RWPE2 (cell line): ENCODE measurements around the gene PDE4D.
A peak's percentile ranks its signal among the peaks of the same experiment; 100 is the strongest.

Source experiments
- ATAC-seq: fragments of 200-7000 bp; cut with Tn5 transposase; 3 replicates; pipeline ENCODE4 v1.9.1; 2021; ENCODE audit warnings: low read depth
- DNase-seq: peaks from one replicate; pipeline ENCODE4 v3.0.0-alpha.2; 2020; ENCODE audit warnings: low spot score
- H3K27ac ChIP-seq: fragments of 450-650 bp; 2 replicates; pipeline ENCODE4 v1.5.1; 2017; ENCODE audit warnings: mild to moderate bottlenecking; ENCODE audit not compliant: poor library complexity, severe bottlenecking
- H3K27me3 ChIP-seq: fragments of 250-450 bp; sonication (Bioruptor Pico); 2 replicates; pipeline ENCODE4 v1.5.1; 2021; ENCODE audit warnings: mild to moderate bottlenecking, moderate library complexity; ENCODE audit not compliant: insufficient read depth, poor library complexity, severe bottlenecking
- H3K36me3 ChIP-seq: fragments of 250-450 bp; sonication (Bioruptor Pico); 2 replicates; pipeline ENCODE4 v1.5.1; 2020; ENCODE audit warnings: low read depth, mild to moderate bottlenecking, moderate library complexity
- H3K4me1 ChIP-seq: fragments of 250-450 bp; sonication (Bioruptor Pico); 2 replicates; pipeline ENCODE4 v1.5.1; 2021; ENCODE audit warnings: mild to moderate bottlenecking, moderate library complexity; ENCODE audit not compliant: insufficient read depth, poor library complexity, severe bottlenecking
- H3K4me3 ChIP-seq: fragments of 250-450 bp; sonication (Bioruptor Pico); 2 replicates; pipeline ENCODE4 v1.5.1; 2021; ENCODE audit warnings: mild to moderate bottlenecking, moderate library complexity; ENCODE audit not compliant: severe bottlenecking
- H3K9me3 ChIP-seq: fragments of 250-450 bp; sonication (Bioruptor Pico); 2 replicates; pipeline ENCODE4 v1.5.1; 2021; ENCODE audit warnings: mild to moderate bottlenecking, moderate library complexity; ENCODE audit not compliant: severe bottlenecking
- CTCF ChIP-seq: fragments of 450-650 bp; IDR thresholded peaks from one replicate; pipeline ENCODE4 v1.5.1; 2017; ENCODE audit warnings: mild to moderate bottlenecking, moderate library complexity; ENCODE audit not compliant: poor library complexity, severe bottlenecking

The PDE4D gene

GRCh38 chr5:59813761-59814536, 79.6 kb downstream of the PDE4D start:
- Histone ChIP-seq H3K27me3 (peaks cover 8% of the 10 kb centered on the region), H3K36me3 (no peaks in the 10 kb centered on the region), H3K9me3 (no peaks in the 10 kb centered on the region), H3K4me1 (peaks cover 6% of the 10 kb centered on the region), H3K4me3 (no peak overlapping the region), H3K27ac (no peak overlapping the region)
- TF ChIP-seq CTCF: peak; percentile 95
- DNase-seq (no peak), ATAC-seq (peak; percentile 54)

- Histone ChIP-seq H3K27me3 (peaks cover 8% of the 10 kb centered on the region), H3K27ac (no peak overlapping the region), H3K4me3 (no peak overlapping the region), H3K4me1 (peaks cover 6% of the 10 kb centered on the region), H3K9me3 (no peaks in the 10 kb centered on the region), H3K36me3 (no peaks in the 10 kb centered on the region)
- peak; percentile 64 for DNase-seq
- ATAC-seq: peak; percentile 55
- peak; percentile 99 for TF ChIP-seq CTCF
Observed at GRCh38 chr5:59810041-59810440, 83.5 kb downstream of the PDE4D start.

- DNase-seq: no peak
- H3K9me3 ChIP-seq: no peaks in the 10 kb centered on the region
- no peak for TF ChIP-seq CTCF
- H3K4me1 ChIP-seq: no peaks in the 10 kb centered on the region
- no peak overlapping the region for H3K27ac ChIP-seq
- H3K27me3 ChIP-seq: peaks cover 8% of the 10 kb centered on the region
- no peak for ATAC-seq
- no peak overlapping the region for H3K4me3 ChIP-seq
- H3K36me3 ChIP-seq: no peaks in the 10 kb centered on the region
Observed at GRCh38 chr5:59807806-59808205, 85.7 kb downstream of the PDE4D start.

- Histone ChIP-seq H3K4me3 (no peak overlapping the region), H3K4me1 (peaks cover 18% of the 10 kb centered on the region), H3K9me3 (no peaks in the 10 kb centered on the region), H3K36me3 (no peaks in the 10 kb centered on the region), H3K27ac (peak overlapping the region; percentile 84), H3K27me3 (no peaks in the 10 kb centered on the region)
- peak; percentile 71 for TF ChIP-seq CTCF
- DNase-seq: no peak
- ATAC-seq: peak; percentile 4; the same call in 1 of the 3 replicates
Observed at GRCh38 chr5:59800347-59800893, 93.1 kb downstream of the PDE4D start.

- H3K36me3 ChIP-seq: no peaks in the 10 kb centered on the region
- peak; percentile 95 for TF ChIP-seq CTCF
- H3K4me3 ChIP-seq: no peak overlapping the region
- peak overlapping the region; percentile 84 for H3K27ac ChIP-seq
- peaks cover 18% of the 10 kb centered on the region for H3K4me1 ChIP-seq
- no peaks in the 10 kb centered on the region for H3K9me3 ChIP-seq
- ATAC-seq: peak; percentile 73
- no peaks in the 10 kb centered on the region for H3K27me3 ChIP-seq
- DNase-seq: no peak
Observed at GRCh38 chr5:59799668-59800346, 93.7 kb downstream of the PDE4D start.
